DOHH2 (cell line): ENCODE results near the gene EDC4.

Experiments
- EZH2phosphoT487 ChIP-seq: fragments of 200-600 bp; sonication (generic); IDR thresholded peaks from 2 replicates; pipeline ENCODE4 v1.6.1; 2017; ENCODE audit warnings: borderline replicate concordance, mild to moderate bottlenecking, antibody characterized with exemption, low read length, moderate library complexity, mixed read lengths
- TF ChIP-seq, protein P1 (sequence below): fragments of 200-600 bp; sonication (generic); IDR thresholded peaks from one replicate; pipeline ENCODE4 v1.5.1; 2014; ENCODE audit warnings: antibody characterized with exemption, mild to moderate bottlenecking, low read depth, low read length; ENCODE audit not compliant: poor library complexity, severe bottlenecking

DNA sequence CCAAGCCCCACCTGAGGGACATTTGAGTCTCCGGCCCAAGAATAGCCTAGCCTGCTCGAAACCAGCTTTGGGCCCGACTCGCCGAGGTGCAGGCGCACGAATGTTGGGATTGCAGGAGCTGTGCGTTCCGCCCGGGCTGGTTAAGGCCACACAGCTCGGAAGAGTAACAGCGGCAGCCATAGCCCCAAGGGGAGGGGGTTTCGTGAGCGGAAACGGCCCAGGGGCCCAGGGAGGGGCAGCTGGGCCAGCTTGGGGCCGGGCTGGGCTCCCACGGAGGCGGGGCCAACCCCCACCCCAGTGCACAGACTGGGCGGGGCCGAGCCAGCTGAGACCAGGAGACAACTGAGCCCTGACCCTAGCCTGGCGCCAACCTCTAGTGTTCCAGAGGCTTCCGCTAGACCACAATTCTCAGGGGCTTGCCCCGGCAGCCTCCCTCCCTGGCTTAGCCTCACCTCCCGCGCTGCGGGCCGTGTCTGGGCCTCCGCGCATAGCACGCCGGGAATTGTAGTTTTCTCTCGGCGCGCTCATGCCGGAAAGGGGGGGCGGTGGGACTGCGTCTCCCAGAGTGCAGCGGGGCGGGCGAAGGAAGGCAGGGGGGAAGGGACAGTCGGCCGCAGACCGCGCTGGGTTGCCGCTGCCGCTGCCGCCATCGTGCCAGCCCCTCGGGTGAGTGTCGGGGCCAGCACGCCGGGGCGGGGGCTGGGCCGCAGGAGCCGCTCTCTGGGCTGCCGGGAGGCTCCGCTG is 26.4 kb upstream of the EDC4 start, which contains the start of gene NUTF2:
- TF ChIP-seq, protein P1, sequence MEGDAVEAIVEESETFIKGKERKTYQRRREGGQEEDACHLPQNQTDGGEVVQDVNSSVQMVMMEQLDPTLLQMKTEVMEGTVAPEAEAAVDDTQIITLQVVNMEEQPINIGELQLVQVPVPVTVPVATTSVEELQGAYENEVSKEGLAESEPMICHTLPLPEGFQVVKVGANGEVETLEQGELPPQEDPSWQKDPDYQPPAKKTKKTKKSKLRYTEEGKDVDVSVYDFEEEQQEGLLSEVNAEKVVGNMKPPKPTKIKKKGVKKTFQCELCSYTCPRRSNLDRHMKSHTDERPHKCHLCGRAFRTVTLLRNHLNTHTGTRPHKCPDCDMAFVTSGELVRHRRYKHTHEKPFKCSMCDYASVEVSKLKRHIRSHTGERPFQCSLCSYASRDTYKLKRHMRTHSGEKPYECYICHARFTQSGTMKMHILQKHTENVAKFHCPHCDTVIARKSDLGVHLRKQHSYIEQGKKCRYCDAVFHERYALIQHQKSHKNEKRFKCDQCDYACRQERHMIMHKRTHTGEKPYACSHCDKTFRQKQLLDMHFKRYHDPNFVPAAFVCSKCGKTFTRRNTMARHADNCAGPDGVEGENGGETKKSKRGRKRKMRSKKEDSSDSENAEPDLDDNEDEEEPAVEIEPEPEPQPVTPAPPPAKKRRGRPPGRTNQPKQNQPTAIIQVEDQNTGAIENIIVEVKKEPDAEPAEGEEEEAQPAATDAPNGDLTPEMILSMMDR: no peak
- TF ChIP-seq EZH2phosphoT487: no peak
